ENCODE data around the gene ARNT2. TPM values are rescaled to one million over a fixed set of nuclear protein-coding genes. Genes with fewer than 3 reads are reported as not detected.

ARNT2 gene
- total RNA-seq, 2 donors from 2014 or later = 0.09 to 0.21 TPM

GRCh38 chr15:80613762-80614365, 209.7 kb downstream of the ARNT2 start:
- no peak for ATAC-seq (replicated peaks)
- Mint-ChIP-seq H3K36me3 (ENCODE audit: low read depth) (no peaks in the 10 kb centered on the region), H3K4me1 (no peaks in the 10 kb centered on the region), H3K9me3 (no peaks in the 10 kb centered on the region), H3K27me3 (peaks cover 28% of the 10 kb centered on the region), H3K4me3 (no peak overlapping the region), H3K27ac (no peak overlapping the region)

DNA sequence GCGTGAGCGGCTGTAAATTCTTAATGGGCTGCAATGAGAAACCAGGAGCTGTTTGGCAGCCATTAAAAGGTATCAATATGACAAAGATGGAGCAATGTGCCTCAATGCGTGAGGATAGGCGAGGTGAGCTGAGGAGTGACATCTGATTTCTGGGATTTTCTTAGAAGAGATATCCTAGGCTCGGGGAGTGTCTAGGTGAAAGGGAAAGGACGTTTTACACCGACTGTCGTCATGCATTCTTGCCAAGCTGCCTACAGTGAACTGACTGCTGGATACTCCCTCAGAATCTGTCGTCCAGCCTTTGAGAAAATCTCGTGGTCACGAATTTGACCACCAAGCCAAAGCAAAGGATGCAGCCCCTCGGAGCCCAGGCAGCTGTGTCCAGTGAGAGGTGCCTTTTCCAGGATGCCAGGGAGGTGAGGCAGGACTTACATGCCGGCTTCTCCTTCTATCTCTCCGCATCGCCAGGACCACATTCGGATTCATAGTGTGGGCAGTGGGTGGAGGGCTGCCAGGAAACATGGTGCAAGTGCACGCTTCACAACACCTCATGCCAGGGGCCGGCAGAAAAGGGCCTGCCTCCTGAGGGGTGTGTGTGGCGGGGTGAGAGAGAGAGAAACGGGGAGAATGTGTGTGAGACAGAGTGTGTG, 210.7 kb downstream of the ARNT2 start:
- Mint-ChIP-seq H3K9me3 (no peaks in the 10 kb centered on the region), H3K27me3 (peaks cover 35% of the 10 kb centered on the region), H3K4me1 (no peaks in the 10 kb centered on the region), H3K4me3 (no peak overlapping the region), H3K27ac (no peak overlapping the region), H3K36me3 (ENCODE audit: low read depth) (no peaks in the 10 kb centered on the region)
- ATAC-seq (replicated peaks) = no peak

GRCh38 chr15:80615361-80615736, 211.2 kb downstream of the ARNT2 start:
- no peaks in the 10 kb centered on the region for H3K36me3 Mint-ChIP-seq (ENCODE audit: low read depth)
- H3K9me3 Mint-ChIP-seq = no peaks in the 10 kb centered on the region
- no peak for ATAC-seq (replicated peaks)
- H3K27me3 Mint-ChIP-seq = peaks cover 36% of the 10 kb centered on the region
- no peaks in the 10 kb centered on the region for H3K4me1 Mint-ChIP-seq
- no peak overlapping the region for H3K27ac Mint-ChIP-seq
- H3K4me3 Mint-ChIP-seq = no peak overlapping the region

DNA sequence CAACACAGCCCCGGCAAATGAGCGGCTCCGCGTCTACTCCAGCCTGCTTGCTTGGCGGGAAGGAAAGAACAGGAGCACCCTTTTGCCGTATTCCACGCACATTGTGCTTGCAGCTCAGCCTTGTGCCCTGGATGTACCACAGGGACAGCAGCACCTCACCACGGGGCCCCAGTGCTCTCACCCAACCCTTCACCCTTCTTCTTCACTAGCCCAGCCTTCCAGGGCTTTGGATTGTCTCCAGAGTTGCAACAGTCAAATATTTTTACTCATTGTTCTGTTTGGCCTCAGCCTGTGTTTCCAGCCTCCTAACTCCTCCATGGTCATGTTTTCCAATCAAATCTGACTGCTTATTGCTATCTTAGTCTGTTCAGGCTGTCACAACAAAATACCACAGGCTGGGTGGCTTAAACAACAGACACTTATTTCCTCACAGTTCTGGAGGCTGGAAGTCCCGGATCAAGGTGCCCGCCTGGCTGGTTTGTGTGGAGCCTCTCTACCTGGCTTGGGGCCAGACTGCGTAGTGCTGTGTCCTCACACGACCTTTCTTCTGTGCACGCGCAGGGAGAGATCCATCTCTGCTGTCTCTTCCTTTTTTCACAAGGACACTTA, 211.7 kb downstream of the ARNT2 start:
- Mint-ChIP-seq H3K4me1 (no peaks in the 10 kb centered on the region), H3K36me3 (ENCODE audit: low read depth) (no peaks in the 10 kb centered on the region), H3K27ac (no peak overlapping the region), H3K9me3 (no peaks in the 10 kb centered on the region), H3K27me3 (peaks cover 36% of the 10 kb centered on the region), H3K4me3 (no peak overlapping the region)
- no peak for ATAC-seq (replicated peaks)

GRCh38 chr15:80618685-80619400, 214.7 kb downstream of the ARNT2 start:
- no peak for ATAC-seq (replicated peaks)
- H3K36me3 Mint-ChIP-seq (ENCODE audit: low read depth) = no peaks in the 10 kb centered on the region
- H3K27ac Mint-ChIP-seq = no peak overlapping the region
- H3K27me3 Mint-ChIP-seq = peaks cover 39% of the 10 kb centered on the region
- H3K4me3 Mint-ChIP-seq = no peak overlapping the region
- peaks cover 4% of the 10 kb centered on the region for H3K9me3 Mint-ChIP-seq
- no peaks in the 10 kb centered on the region for H3K4me1 Mint-ChIP-seq

DNA sequence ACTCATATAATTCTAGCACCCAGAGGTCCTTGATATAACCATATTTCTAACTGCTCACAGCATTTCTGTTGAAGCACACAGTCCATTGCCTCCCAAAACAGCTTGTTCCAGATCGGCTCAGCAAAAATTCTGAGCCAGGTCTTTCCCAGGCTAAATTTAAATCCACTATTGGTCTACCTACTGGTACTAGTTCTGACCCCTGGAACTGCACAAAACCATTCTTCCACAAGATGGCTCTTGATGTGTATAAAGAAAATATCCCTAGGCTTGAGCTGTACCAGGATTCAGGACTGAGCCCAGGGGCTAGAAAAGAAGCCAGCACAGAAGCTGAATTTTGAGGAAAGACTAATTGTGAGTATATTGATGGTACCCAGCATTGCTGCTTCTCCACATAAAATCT, 215.5 kb downstream of the ARNT2 start:
- H3K27ac Mint-ChIP-seq = no peak overlapping the region
- peaks cover 39% of the 10 kb centered on the region for H3K27me3 Mint-ChIP-seq
- no peak for ATAC-seq (replicated peaks)
- no peaks in the 10 kb centered on the region for H3K4me1 Mint-ChIP-seq
- H3K4me3 Mint-ChIP-seq = no peak overlapping the region
- no peaks in the 10 kb centered on the region for H3K36me3 Mint-ChIP-seq (ENCODE audit: low read depth)
- H3K9me3 Mint-ChIP-seq = peaks cover 4% of the 10 kb centered on the region

GRCh38 chr15:80620141-80620540, 216.0 kb downstream of the ARNT2 start:
- Mint-ChIP-seq H3K4me1 (no peaks in the 10 kb centered on the region), H3K9me3 (peaks cover 4% of the 10 kb centered on the region), H3K4me3 (no peak overlapping the region), H3K27me3 (peaks cover 38% of the 10 kb centered on the region), H3K27ac (no peak overlapping the region), H3K36me3 (ENCODE audit: low read depth) (no peaks in the 10 kb centered on the region)
- ATAC-seq (replicated peaks) = no peak

- no peak overlapping the region for H3K27ac Mint-ChIP-seq
- H3K4me1 Mint-ChIP-seq = no peaks in the 10 kb centered on the region
- H3K27me3 Mint-ChIP-seq = peaks cover 34% of the 10 kb centered on the region
- no peak overlapping the region for H3K4me3 Mint-ChIP-seq
- no peak for ATAC-seq (replicated peaks)
- peaks cover 4% of the 10 kb centered on the region for H3K9me3 Mint-ChIP-seq
- H3K36me3 Mint-ChIP-seq (ENCODE audit: low read depth) = no peaks in the 10 kb centered on the region
Observed at GRCh38 chr15:80620931-80621330, 216.7 kb downstream of the ARNT2 start.

GRCh38 chr15:80626643-80627120, 222.5 kb downstream of the ARNT2 start:
- H3K4me1 Mint-ChIP-seq = no peaks in the 10 kb centered on the region
- H3K27me3 Mint-ChIP-seq = peaks cover 7% of the 10 kb centered on the region
- no peaks in the 10 kb centered on the region for H3K36me3 Mint-ChIP-seq (ENCODE audit: low read depth)
- H3K4me3 Mint-ChIP-seq = no peak overlapping the region
- no peak for ATAC-seq (replicated peaks)
- no peak overlapping the region for H3K27ac Mint-ChIP-seq
- H3K9me3 Mint-ChIP-seq = peaks cover 4% of the 10 kb centered on the region

DNA sequence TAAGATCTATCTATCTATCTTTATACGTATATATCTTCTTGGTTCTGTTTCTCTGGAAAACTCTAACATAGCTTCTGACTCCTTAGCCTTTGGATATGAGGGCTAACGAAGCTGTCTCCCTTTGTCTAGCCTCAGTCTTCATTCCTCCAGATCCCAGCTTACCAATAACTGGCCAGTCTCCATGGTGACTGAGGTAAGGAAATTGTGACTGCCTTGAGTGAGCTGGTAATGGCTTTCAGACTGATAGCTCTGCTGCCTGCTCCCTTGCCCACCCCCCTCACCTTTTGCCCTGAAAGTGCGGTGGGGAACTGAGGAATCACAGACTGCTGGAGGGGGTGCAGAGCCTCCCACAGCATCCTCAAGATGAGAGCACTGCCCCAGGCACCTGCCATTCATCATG, 225.2 kb downstream of the ARNT2 start:
- Mint-ChIP-seq H3K27me3 (peaks cover 6% of the 10 kb centered on the region), H3K4me1 (no peaks in the 10 kb centered on the region), H3K36me3 (ENCODE audit: low read depth) (no peaks in the 10 kb centered on the region), H3K9me3 (no peaks in the 10 kb centered on the region), H3K4me3 (no peak overlapping the region), H3K27ac (no peak overlapping the region)
- ATAC-seq (replicated peaks) = no peak

- H3K27me3 Mint-ChIP-seq = peaks cover 6% of the 10 kb centered on the region
- H3K9me3 Mint-ChIP-seq = no peaks in the 10 kb centered on the region
- H3K4me1 Mint-ChIP-seq = no peaks in the 10 kb centered on the region
- no peak for ATAC-seq (replicated peaks)
- H3K27ac Mint-ChIP-seq = no peak overlapping the region
- H3K4me3 Mint-ChIP-seq = no peak overlapping the region
- no peaks in the 10 kb centered on the region for H3K36me3 Mint-ChIP-seq (ENCODE audit: low read depth)
Observed at GRCh38 chr15:80630981-80631380, 226.8 kb downstream of the ARNT2 start.

DNA sequence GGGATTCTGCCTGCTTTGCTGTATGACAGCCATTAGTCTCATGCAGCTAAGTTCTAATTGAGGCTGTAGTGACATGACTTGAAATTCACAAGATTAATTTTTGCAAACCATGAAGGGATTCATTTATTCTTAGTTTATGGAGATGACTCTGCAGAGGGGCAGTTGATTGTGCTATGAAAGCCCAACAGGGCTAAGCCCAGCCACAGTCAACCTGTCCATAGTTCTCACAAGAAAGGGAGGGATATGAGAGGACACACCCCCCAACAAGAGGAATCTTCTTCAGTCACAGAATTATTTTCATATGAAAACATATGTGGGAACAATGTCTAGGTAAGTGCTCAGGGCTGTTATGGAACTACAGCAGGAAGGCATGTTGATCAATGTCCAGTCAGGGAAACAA, 229.0 kb downstream of the ARNT2 start:
- no peak overlapping the region for H3K4me3 Mint-ChIP-seq
- H3K36me3 Mint-ChIP-seq (ENCODE audit: low read depth) = no peaks in the 10 kb centered on the region
- no peak overlapping the region for H3K27ac Mint-ChIP-seq

GRCh38 chr15:80635953-80636352, 231.8 kb downstream of the ARNT2 start:
- H3K4me3 Mint-ChIP-seq = no peak overlapping the region
- H3K4me1 Mint-ChIP-seq = no peaks in the 10 kb centered on the region
- H3K27me3 Mint-ChIP-seq = peaks cover 6% of the 10 kb centered on the region
- no peaks in the 10 kb centered on the region for H3K36me3 Mint-ChIP-seq (ENCODE audit: low read depth)
- no peak for ATAC-seq (replicated peaks)
- H3K27ac Mint-ChIP-seq = no peak overlapping the region
- H3K9me3 Mint-ChIP-seq = no peaks in the 10 kb centered on the region

More for the DNA sequence above, 229.0 kb downstream of the ARNT2 start:
- Mint-ChIP-seq H3K4me1 (no peaks in the 10 kb centered on the region), H3K9me3 (no peaks in the 10 kb centered on the region), H3K27me3 (peaks cover 9% of the 10 kb centered on the region)
- no peak for ATAC-seq (replicated peaks)

DNA sequence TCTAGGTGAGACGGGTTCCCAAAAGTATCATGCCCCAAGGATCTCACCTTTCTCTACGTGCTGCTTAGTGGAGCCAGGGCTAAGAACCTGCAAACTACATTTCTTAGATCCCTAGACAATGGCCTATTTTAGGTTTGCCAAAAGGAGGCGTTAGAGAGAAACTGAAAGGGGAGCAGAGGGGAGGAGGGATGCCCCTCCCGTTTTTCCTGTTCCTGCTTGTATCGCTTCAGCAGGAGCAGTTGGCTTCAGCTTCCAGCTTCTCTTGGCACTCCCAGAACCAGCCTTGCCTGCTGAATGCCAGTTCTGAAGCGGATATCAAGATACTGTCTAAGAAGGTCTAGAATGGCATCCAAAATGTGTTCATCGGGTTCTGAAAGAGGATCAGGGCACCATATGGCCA, 232.5 kb downstream of the ARNT2 start:
- no peak for ATAC-seq (replicated peaks)
- Mint-ChIP-seq H3K4me1 (no peaks in the 10 kb centered on the region), H3K27me3 (peaks cover 6% of the 10 kb centered on the region), H3K27ac (no peak overlapping the region), H3K9me3 (no peaks in the 10 kb centered on the region), H3K4me3 (no peak overlapping the region), H3K36me3 (ENCODE audit: low read depth) (no peaks in the 10 kb centered on the region)

GRCh38 chr15:80637747-80638146, 233.6 kb downstream of the ARNT2 start:
- no peak overlapping the region for H3K4me3 Mint-ChIP-seq
- no peak for ATAC-seq (replicated peaks)
- no peaks in the 10 kb centered on the region for H3K36me3 Mint-ChIP-seq (ENCODE audit: low read depth)
- no peaks in the 10 kb centered on the region for H3K4me1 Mint-ChIP-seq
- no peaks in the 10 kb centered on the region for H3K9me3 Mint-ChIP-seq
- no peak overlapping the region for H3K27ac Mint-ChIP-seq
- H3K27me3 Mint-ChIP-seq = peaks cover 6% of the 10 kb centered on the region
